ENCODE measurements around the gene COL4A2.

Gene COL4A2

GRCh38 chr13:110341445-110342244 lies 34.6 kb downstream of the COL4A2 start:
- DNase-seq: no peak

DNA sequence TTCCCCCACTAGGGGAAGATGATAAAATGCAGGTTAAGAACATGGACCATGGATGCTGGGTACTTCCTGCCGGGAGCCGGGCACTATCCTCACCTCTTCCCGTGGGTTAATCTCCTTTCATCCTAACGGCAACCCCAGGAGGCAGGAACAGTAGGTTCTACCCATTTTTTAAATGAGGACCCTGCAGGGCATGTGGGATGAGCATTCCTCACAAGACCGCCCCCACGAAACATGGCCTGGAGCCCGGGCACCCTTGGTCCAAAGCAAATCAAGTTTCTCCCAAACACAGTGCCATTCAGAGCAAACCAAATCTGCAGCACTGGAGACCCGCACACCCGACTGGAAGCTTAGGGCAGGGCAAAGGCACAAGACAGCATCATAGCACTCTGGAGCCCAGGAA lies 35.4 kb downstream of the COL4A2 start:
- no peak for DNase-seq

DNA sequence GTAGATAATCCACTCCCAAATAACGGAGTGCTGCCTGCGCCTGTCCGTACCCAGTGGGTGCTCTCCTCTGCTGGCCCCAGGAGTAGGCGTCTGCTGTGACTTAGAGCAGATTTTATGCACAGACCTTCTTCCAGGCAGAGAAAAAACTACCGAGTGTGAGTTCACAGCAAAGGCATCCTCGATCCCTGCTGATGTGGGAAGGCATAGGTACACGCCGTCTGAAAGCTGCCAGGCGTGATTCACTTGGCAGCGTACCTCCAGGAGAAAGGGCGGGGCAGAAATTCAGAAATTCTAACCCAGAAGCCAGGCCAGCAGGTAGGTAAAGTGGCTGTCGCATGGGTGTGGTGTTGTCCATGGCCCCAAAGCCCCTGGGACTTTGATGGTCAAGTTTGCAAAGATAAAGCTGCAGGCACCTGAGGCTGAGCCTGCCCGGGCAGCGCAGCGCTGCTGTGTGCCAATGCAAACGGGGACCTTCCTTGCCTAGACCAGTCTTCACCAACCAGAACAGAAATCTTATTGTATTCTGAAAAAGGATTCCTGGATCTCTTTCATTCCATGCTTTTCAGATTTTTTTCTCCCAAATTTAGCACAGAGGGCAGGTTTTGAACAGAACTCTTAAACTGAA lies 36.3 kb downstream of the COL4A2 start:
- no peak for DNase-seq

DNA sequence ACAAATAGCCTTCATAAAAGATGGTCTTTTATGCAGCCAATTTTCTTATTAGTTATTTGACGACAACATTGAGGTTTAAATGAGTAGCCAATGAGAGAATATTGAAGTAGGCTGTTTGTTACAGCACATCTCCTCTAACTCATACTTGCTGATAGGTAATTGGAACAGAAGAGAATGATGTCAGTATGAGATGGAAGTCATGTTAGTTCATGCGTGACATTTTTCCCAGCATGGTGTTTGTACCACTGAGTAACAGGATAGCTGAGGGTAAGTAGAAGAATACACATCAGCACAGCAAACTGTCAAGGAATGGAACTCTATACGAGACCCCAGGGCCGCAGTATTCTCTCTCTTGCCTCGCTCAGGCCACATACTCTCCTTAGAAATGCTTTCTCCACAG lies 37.2 kb downstream of the COL4A2 start:
- no peak for DNase-seq

GRCh38 chr13:110345266-110345665 lies 38.2 kb downstream of the COL4A2 start:
- no peak for DNase-seq

DNA sequence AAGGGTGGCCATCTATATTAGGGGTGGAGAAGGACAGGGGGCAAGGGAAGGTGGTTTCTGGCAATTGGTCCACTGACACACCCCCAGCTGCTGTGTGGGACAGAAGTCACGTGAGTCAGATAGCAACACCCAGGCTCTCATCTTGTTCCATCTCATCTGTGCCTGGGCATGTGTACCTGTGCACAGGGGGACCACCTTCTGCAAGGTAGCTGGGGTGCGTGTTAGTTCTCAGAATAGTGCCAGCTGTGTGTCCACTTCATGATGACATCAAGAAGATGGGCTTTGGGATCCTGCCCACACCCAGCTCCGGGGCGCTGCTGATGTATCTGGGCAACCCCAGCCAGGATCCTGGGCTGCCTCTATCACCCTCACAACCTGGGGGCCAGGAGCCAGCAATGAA lies 38.6 kb downstream of the COL4A2 start:
- no peak for DNase-seq

- no peak for DNase-seq
These were observed 39.6 kb downstream of the COL4A2 start for GRCh38 chr13:110346661-110347067.

GRCh38 chr13:110347088-110347487 lies 40.0 kb downstream of the COL4A2 start:
- DNase-seq: no peak

DNA sequence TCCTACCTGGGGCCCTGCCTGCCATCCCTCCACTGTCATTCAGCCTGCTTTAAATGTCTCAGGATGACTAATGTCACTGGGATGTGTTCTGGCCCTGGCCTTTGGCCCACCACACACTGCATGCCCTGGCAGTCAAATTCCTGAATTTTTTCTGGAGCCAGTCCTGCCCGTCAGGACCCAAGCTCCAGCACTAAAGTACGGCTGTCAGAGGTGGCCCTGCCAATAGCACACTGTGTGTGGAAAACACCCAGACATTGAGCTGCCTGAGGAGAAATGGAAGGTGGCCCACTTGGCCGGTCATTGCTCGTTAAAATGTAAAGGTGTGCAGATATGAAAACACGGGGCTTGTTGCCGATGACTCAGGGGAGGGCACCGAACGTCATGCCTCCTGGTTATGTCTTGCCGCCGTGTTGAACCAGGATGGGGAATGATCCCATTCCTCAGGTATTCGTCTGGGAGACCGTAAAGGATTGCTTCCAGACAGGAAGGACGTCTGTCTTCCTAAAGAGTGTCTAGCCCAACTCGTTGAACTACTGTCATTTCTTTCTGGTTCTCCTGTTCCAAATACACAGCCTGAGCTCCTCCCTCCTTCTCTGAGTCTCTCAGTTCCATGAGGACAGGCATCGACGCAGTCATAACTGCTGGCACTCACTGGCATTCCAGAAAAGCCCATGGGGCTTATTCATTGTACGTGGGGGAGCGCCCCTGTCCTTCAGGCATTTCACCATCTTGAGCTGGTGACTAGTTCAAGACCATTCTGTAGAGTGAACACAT lies 40.6 kb downstream of the COL4A2 start:
- DNase-seq: no peak

GRCh38 chr13:110348309-110349105 lies 41.4 kb downstream of the COL4A2 start:
- no peak for DNase-seq

GRCh38 chr13:110349239-110349638 lies 42.2 kb downstream of the COL4A2 start:
- no peak for DNase-seq

DNA sequence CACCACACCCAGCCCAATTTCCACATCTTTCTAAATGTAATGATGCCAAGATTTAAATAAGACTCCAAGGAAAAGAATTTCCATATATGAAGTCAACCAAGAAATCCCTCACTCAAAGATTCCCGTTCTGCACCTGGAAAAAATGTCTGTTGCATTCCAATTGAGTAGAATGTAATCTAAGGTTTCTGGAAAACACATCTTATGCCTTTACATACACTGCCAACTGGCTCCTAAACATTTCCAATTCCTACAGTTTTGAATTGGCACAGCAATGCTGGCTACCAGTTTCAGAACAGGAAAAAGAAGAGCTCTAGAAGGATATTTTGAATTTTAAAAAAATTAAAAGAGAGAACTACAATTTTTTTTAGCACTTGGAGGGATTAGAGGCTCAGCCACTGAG lies 43.0 kb downstream of the COL4A2 start:
- no peak for DNase-seq

- no peak for DNase-seq
These were observed 43.4 kb downstream of the COL4A2 start for GRCh38 chr13:110350509-110350908.

GRCh38 chr13:110351636-110352420 lies 44.7 kb downstream of the COL4A2 start:
- DNase-seq: no peak

DNA sequence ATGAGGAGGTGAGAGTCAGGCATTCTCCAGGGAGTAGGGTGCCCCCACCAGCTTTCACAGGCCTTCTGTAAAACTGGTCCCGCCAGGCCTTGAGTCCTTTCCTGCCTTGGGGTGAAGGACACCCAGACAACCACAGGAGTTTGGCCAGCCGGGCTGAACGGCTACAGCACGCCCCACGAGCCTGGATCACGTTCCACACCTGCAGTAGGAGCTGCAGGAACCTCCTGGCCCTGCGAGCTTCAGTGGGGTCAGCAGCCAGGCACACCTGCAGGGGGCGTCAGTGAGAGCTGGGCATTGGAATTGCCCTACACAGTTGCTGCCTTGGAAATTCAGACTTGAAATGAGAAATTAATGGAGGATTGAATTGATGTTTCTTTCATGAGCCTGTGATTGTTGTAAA lies 45.7 kb downstream of the COL4A2 start:
- DNase-seq: no peak

DNA sequence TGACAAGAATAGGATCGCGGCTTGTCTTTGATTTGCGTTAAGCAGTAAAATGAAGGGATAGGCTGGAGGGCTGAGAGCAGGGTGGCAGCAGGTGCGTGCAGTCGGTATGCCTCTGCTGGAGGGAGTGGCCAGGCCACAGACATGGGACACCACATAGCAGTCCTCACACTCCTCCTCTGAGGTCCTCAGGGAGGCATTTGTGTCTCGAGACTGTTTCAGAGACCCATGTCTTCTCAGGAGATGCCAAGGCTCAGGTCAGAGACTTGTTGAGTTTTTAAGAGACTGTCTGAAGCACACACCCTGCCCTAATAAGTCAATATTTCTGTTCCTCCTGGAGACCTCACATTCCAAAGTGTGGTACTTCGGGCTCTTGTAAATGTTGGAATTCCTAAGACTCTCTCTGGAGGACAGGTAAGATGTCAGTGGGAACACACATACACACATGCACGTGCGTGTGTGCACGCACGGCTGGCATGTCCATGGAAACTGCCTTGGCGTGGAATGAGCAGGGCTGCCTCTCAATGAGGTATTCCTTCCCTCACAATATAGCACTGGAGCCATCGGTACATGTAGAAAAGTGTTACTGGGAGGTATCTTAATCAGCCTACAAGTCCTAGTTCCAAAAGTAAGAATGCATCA lies 46.4 kb downstream of the COL4A2 start:
- no peak for DNase-seq

DNA sequence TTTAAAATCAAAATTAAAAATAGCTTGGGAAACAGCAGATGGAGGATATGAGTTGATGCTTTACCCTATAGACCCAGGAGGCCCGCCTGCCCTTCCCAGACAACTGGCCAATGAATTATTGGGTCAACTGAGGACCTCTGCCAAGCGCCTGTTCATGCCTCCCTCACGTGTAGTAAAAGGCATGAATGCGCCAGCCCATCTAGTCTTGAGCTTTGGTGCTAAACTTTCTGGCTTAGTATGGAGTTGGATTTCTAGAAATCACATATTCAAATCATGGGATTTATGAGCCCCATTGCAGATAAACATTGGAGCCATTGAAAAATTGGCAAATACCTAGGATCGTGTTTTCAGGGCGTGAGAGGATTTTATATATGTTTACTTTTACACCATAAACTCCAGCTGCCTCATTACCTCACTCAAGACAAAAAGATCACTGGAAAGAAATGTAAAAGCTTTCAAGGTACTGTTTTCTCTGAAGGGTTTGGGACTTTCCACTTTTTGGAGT lies 47.1 kb downstream of the COL4A2 start:
- DNase-seq: no peak

DNA sequence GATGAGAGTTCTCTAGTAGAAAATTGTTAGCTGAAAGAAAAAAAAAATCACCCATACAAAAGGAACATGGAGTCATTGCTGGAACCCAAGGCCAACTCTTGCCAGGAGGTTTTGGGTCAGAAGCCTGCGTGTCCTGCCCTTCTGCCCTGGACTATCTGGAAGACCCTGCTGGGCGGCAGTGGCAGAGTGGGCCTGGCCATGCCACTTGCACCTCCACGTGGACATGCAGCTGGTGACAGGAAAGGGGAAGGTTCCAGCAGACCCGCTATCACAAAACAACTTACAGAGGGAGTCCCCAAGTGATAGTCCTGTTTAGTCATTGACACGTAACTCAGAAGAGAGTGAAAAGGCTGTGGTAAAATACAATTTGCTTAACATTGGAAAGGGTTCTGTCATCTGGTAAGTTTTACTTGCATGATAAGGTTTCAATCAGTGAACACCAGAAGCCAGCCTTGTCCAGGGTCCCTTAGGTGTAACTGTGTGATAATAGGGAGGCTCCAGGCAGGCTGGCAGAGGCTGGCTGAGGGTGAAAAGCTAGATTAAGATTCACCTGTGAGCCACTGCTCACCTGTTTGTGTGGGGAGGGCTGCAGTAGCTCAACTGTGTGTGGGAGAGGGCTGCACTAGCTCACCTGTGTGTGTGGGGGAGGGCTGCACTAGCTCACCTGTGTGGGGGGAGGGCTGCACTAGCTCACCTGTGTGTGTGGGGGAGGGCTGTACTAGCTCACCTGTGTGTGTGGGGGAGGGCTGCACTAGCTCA lies 47.8 kb downstream of the COL4A2 start:
- DNase-seq: no peak

DNA sequence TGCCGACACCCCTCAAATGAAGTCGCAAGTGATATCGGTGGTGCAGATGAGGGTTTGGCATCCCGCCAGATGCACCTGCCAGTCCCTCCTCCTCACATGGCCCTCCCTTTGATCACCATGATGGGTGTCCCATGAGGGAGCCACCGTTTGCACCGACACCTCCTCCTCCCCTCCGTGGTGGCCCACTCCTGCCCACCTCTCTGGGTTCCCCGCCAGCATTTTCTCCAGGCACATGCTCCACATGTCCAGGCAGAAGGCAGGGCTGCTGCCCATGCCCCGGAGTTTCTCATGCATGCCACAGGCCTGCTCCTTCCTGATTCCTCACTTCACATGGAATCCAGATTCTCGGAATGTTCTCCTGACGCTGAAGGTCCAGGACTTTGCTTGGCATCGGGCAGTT lies 49.3 kb downstream of the COL4A2 start:
- DNase-seq: no peak

GRCh38 chr13:110358381-110358780 lies 51.3 kb downstream of the COL4A2 start:
- DNase-seq: no peak

- DNase-seq: no peak
These were observed 52.8 kb downstream of the COL4A2 start for GRCh38 chr13:110359840-110360301.

Measured in activated CD4-positive, alpha-beta T cell treated with anti-CD3 and anti-CD28 coated beads, Interleukin-2, amount 50 U/mL, for 4 hours (primary cell).